A549 (cell line): Measurements from ENCODE around the gene ZNF223.

ENCODE experiments used
- CTCF ChIP-seq: fragments of >200 bp; sonication (Bioruptor Twin); formaldehyde crosslinking; IDR thresholded peaks from 3 replicates; pipeline ENCODE4 v1.5.1; 2016
- JUN ChIP-seq, 2 experiments: fragments of >200 bp; sonication (Bioruptor Twin); formaldehyde crosslinking; IDR thresholded peaks; 2 replicates in 1 of 2; 3 replicates in 1 of 2; pipeline ENCODE4 v1.6.1; 2016 to 2017
- NR3C1 ChIP-seq: fragments of >200 bp; sonication (Bioruptor Twin); formaldehyde crosslinking; IDR thresholded peaks from 3 replicates; pipeline ENCODE4 v1.6.1; 2017
- PBX3 ChIP-seq: IDR thresholded peaks from 2 replicates; pipeline ENCODE4 v1.6.1; 2012
- PHF8 ChIP-seq: fragments of 200-600 bp; sonication (generic); IDR thresholded peaks from 2 replicates; pipeline ENCODE4 v1.6.1; 2016; ENCODE audit warnings: low read depth, mild to moderate bottlenecking, antibody characterized with exemption, moderate library complexity, borderline replicate concordance
- POLR2A ChIP-seq: IDR thresholded peaks from 2 replicates; pipeline ENCODE4 v1.6.1; 2012; ENCODE audit warnings: mild to moderate bottlenecking, low read length
- RFX5 ChIP-seq: fragments of 450-650 bp; IDR thresholded peaks from 2 replicates; pipeline ENCODE4 v1.7.1; 2014; ENCODE audit warnings: antibody characterized with exemption, mild to moderate bottlenecking, moderate library complexity
- USF2 ChIP-seq: fragments of 450-650 bp; IDR thresholded peaks from 2 replicates; pipeline ENCODE4 v1.6.1; 2014; ENCODE audit warnings: antibody characterized with exemption

- TF ChIP-seq CTCF (no peak), POLR2A (no peak), RFX5 (no peak), PBX3 (no peak), PHF8 (no peak), JUN (IDR thresholded peaks at IDR 0.05) (no peak), NR3C1 (no peak), USF2 (no peak)
These were observed 40.3 kb downstream of the ZNF223 start for GRCh38 chr19:44092108-44092507.
